GM21737 (cell line): Measurements from ENCODE around the gene STK11.
"Not testable (repeated sequence)": the region's sequence is repeated elsewhere in the genome, so short reads cannot be mapped to it uniquely, and the experiment has no call there.

Experiments used
- ATAC-seq: cut with Tn5 transposase; IDR thresholded peaks from one replicate; pipeline ENCODE4 v1.9.1; 2021; ENCODE audit warnings: mild to moderate bottlenecking, moderate library complexity; ENCODE audit not compliant: unreplicated experiment

The STK11 gene

GRCh38 chr19:1206150-1206863, 729 bp downstream of the STK11 start:
- no peak for ATAC-seq

- no peak for ATAC-seq
Observed at GRCh38 chr19:1206864-1207450, 1.4 kb downstream of the STK11 start.

GRCh38 chr19:1208830-1209229, 3.3 kb downstream of the STK11 start:
- not testable (repeated sequence) for ATAC-seq

- ATAC-seq, result no peak
Observed at GRCh38 chr19:1210227-1210538, 4.6 kb downstream of the STK11 start.

- ATAC-seq, result no peak
Observed at GRCh38 chr19:1211494-1212234, 6.1 kb downstream of the STK11 start.

- ATAC-seq, result no peak
Observed at GRCh38 chr19:1213391-1214286, 8.1 kb downstream of the STK11 start.

- no peak for ATAC-seq
Observed at GRCh38 chr19:1214299-1214861, 8.8 kb downstream of the STK11 start.

GRCh38 chr19:1214862-1215731, 9.5 kb downstream of the STK11 start:
- no peak for ATAC-seq

GRCh38 chr19:1216756-1217155, 11.2 kb downstream of the STK11 start:
- no peak for ATAC-seq

- ATAC-seq, result no peak
Observed at GRCh38 chr19:1217366-1217765, 11.8 kb downstream of the STK11 start.

- no peak for ATAC-seq
Observed at GRCh38 chr19:1218751-1219567, 13.4 kb downstream of the STK11 start.

- ATAC-seq, result no peak
Observed at GRCh38 chr19:1219786-1220476, 14.4 kb downstream of the STK11 start.

GRCh38 chr19:1220477-1220930, 14.9 kb downstream of the STK11 start:
- ATAC-seq, result no peak

- ATAC-seq, result no peak
Observed at GRCh38 chr19:1220976-1221903, 15.7 kb downstream of the STK11 start.

GRCh38 chr19:1221904-1222255, 16.3 kb downstream of the STK11 start:
- no peak for ATAC-seq

- ATAC-seq, result no peak
Observed at GRCh38 chr19:1222394-1222793, 16.8 kb downstream of the STK11 start.
